ENCODE measurements around the gene PPEF1.

DNA sequence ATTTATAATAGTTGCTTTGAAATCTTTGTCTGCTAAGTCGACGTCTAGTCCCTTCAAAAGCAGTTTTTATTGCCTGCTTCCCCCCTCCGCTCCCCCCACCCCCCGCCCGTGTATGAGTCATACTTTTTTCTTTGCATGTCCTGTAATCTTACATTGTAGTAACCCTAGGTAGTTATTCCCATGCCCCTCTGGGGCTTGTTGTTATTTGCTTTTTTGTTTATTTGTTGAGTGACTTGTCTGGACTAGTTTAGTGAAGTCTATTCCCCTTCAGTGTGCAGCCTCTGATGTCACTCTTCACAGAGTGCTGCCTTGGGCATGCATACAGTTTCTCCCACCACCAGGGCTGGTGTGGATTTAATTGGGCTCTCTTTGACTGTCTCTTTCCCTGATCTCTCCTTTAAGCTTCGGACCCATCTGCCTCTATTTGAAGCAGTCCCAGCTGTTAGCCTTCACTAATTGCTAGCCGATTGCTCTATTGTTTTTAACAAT, 86.2 kb downstream of the PPEF1 start:
- TF ChIP-seq, protein P1, sequence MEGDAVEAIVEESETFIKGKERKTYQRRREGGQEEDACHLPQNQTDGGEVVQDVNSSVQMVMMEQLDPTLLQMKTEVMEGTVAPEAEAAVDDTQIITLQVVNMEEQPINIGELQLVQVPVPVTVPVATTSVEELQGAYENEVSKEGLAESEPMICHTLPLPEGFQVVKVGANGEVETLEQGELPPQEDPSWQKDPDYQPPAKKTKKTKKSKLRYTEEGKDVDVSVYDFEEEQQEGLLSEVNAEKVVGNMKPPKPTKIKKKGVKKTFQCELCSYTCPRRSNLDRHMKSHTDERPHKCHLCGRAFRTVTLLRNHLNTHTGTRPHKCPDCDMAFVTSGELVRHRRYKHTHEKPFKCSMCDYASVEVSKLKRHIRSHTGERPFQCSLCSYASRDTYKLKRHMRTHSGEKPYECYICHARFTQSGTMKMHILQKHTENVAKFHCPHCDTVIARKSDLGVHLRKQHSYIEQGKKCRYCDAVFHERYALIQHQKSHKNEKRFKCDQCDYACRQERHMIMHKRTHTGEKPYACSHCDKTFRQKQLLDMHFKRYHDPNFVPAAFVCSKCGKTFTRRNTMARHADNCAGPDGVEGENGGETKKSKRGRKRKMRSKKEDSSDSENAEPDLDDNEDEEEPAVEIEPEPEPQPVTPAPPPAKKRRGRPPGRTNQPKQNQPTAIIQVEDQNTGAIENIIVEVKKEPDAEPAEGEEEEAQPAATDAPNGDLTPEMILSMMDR (IDR thresholded peaks at IDR 0.05; ENCODE audit: low read depth, low read length, missing input control), result no peak
- TF ChIP-seq, protein P2, sequence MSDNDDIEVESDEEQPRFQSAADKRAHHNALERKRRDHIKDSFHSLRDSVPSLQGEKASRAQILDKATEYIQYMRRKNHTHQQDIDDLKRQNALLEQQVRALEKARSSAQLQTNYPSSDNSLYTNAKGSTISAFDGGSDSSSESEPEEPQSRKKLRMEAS (IDR thresholded peaks at IDR 0.05), result no peak
- TF ChIP-seq SP1 (IDR thresholded peaks at IDR 0.05) (no peak), EGR1 (IDR thresholded peaks at IDR 0.05; ENCODE audit: low read depth in 2 of 2) (no peak), RXRA (IDR thresholded peaks at IDR 0.05) (no peak), FOXA1 (IDR thresholded peaks at IDR 0.05) (no peak), HNF4A (conservative IDR thresholded peaks at IDR 0.05) (no peak), NR2F2 (IDR thresholded peaks at IDR 0.05) (no peak), TAF1 (conservative IDR thresholded peaks at IDR 0.05) (no peak), HNF4G (IDR thresholded peaks at IDR 0.05) (no peak)
- TF ChIP-seq, protein P3, sequence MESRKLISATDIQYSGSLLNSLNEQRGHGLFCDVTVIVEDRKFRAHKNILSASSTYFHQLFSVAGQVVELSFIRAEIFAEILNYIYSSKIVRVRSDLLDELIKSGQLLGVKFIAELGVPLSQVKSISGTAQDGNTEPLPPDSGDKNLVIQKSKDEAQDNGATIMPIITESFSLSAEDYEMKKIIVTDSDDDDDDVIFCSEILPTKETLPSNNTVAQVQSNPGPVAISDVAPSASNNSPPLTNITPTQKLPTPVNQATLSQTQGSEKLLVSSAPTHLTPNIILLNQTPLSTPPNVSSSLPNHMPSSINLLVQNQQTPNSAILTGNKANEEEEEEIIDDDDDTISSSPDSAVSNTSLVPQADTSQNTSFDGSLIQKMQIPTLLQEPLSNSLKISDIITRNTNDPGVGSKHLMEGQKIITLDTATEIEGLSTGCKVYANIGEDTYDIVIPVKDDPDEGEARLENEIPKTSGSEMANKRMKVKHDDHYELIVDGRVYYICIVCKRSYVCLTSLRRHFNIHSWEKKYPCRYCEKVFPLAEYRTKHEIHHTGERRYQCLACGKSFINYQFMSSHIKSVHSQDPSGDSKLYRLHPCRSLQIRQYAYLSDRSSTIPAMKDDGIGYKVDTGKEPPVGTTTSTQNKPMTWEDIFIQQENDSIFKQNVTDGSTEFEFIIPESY (IDR thresholded peaks at IDR 0.05), result no peak
- TF ChIP-seq, protein P4, sequence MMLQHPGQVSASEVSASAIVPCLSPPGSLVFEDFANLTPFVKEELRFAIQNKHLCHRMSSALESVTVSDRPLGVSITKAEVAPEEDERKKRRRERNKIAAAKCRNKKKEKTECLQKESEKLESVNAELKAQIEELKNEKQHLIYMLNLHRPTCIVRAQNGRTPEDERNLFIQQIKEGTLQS (IDR thresholded peaks at IDR 0.05), result no peak
